SK-N-SH (cell line): ENCODE data around the gene OR12D3. TPM values are rescaled to one million over a fixed set of nuclear protein-coding genes. Genes with fewer than 3 reads are reported as not detected.

Experiments used
- CTCF ChIA-PET: fragments of 300-600, 350-600 bp; formaldehyde crosslinking; extraction: SDS; loops from one replicate; lab custom pipeline; 2021; lab: Yijun Ruan, JAX
- POLR2A ChIA-PET: fragments of 350-600 bp; sonication (Branson Sonifier 250); formaldehyde crosslinking; extraction: SDS; loops from one replicate; lab custom pipeline; 2020; ENCODE audit warnings: antibody characterized with exemption, inconsistent platforms; lab: Yijun Ruan, JAX
- DNase-seq: peaks from one replicate; pipeline ENCODE4 v3.0.0; 2012
- H2AFZ ChIP-seq: fragments of 200-600 bp; sonication (generic); 2 replicates; pipeline ENCODE4 v1.8.1; 2016; ENCODE audit warnings: antibody characterized with exemption, mild to moderate bottlenecking, low read depth
- H3F3A ChIP-seq: fragments of 200-600 bp; sonication (generic); replicated peaks from 2 replicates; pipeline ENCODE3; 2016; ENCODE audit warnings: antibody characterized with exemption, mild to moderate bottlenecking; ENCODE audit not compliant: insufficient read depth
- H3K27ac ChIP-seq, 2 experiments: fragments of 200-500 bp in 1 of 2; fragments of 200-600 bp in 1 of 2; sonication (Bioruptor generic) in 1 of 2; sonication (generic), shearing (Covaris generic) in 1 of 2; 2 replicates each; pipeline versions ENCODE4 v1.5.1 to v1.6.1; 2014 to 2016; ENCODE audit warnings: low read depth in 2 of 2, inconsistent platforms in 1 of 2, low read length in 1 of 2, mild to moderate bottlenecking in 1 of 2, mixed read lengths in 1 of 2
- H3K27me3 ChIP-seq: fragments of 200-600 bp; sonication (generic), shearing (Covaris generic); 2 replicates; pipeline ENCODE4 v1.6.1; 2016; ENCODE audit warnings: mixed run types; ENCODE audit not compliant: insufficient read depth
- H3K36me3 ChIP-seq, 2 experiments: fragments of 200-500 bp in 1 of 2; fragments of 200-600 bp in 1 of 2; sonication (Bioruptor generic) in 1 of 2; sonication (generic) in 1 of 2; replicated peaks in 1 of 2; 2 replicates each; pipeline versions ENCODE3 to v1.5.1; 2014 to 2016; ENCODE audit warnings: low read length in 1 of 2, mild to moderate bottlenecking in 1 of 2; ENCODE audit not compliant: insufficient read depth in 2 of 2, control insufficient read depth in 1 of 2
- H3K4me1 ChIP-seq, 2 experiments: fragments of 200-500 bp in 1 of 2; fragments of 200-600 bp in 1 of 2; sonication (Bioruptor generic) in 1 of 2; sonication (generic), shearing (Covaris generic) in 1 of 2; 2 replicates each; pipeline versions ENCODE4 v1.5.1 to v1.6.1; 2014 to 2016; ENCODE audit warnings: low read depth in 1 of 2, low read length in 1 of 2, mixed run types in 1 of 2; ENCODE audit not compliant: insufficient read depth in 2 of 2, control insufficient read depth in 1 of 2
- H3K4me2 ChIP-seq: fragments of 200-600 bp; sonication (generic), shearing (Covaris generic); 2 replicates; pipeline ENCODE4 v1.6.1; 2017; ENCODE audit warnings: mixed run types
- H3K4me3 ChIP-seq, 2 experiments: fragments of 200-500 bp in 1 of 2; fragments of 200-600 bp in 1 of 2; sonication (Bioruptor generic) in 1 of 2; sonication (generic), shearing (Covaris generic) in 1 of 2; 2 replicates each; pipeline versions ENCODE4 v1.5.1 to v1.8.1; 2014 to 2016; ENCODE audit warnings: low read depth in 2 of 2, inconsistent platforms in 1 of 2, low read length in 1 of 2, mild to moderate bottlenecking in 1 of 2, mixed read lengths in 1 of 2, moderate library complexity in 1 of 2
- H3K79me2 ChIP-seq: fragments of 200-600 bp; sonication (generic); 2 replicates; pipeline ENCODE4 v1.8.1; 2017; ENCODE audit warnings: mild to moderate bottlenecking; ENCODE audit not compliant: insufficient read depth
- H3K9ac ChIP-seq: fragments of 200-600 bp; sonication (generic); 2 replicates; pipeline ENCODE4 v1.6.1; 2017; ENCODE audit warnings: mixed run types
- H3K9me2 ChIP-seq: fragments of 200-600 bp; sonication (generic); 2 replicates; pipeline ENCODE4 v1.6.1; 2017; ENCODE audit warnings: mixed run types
- H3K9me3 ChIP-seq: fragments of 200-600 bp; sonication (generic); 2 replicates; pipeline ENCODE4 v1.6.1; 2017; ENCODE audit warnings: mixed run types, mild to moderate bottlenecking, moderate library complexity
- H4K20me1 ChIP-seq: fragments of 200-600 bp; sonication (generic); 2 replicates; pipeline ENCODE4 v1.6.1; 2017; ENCODE audit warnings: mild to moderate bottlenecking, mixed run types; ENCODE audit not compliant: insufficient read depth
- EP300 ChIP-seq, 2 experiments: IDR thresholded peaks; 2 replicates each; pipeline versions ENCODE4 v1.4.0 to v1.6.1; 2012; ENCODE audit warnings: borderline replicate concordance in 1 of 2, low read depth in 1 of 2, low read length in 1 of 2
- FOXM1 ChIP-seq: IDR thresholded peaks from 2 replicates; pipeline ENCODE4 v1.4.0; 2012; ENCODE audit warnings: low read depth, mild to moderate bottlenecking
- JUND ChIP-seq: IDR thresholded peaks from 2 replicates; pipeline ENCODE4 v1.4.0; 2012
- MAX ChIP-seq: IDR thresholded peaks from 2 replicates; pipeline ENCODE4 v1.4.0; 2012; ENCODE audit warnings: low read depth
- MEF2A ChIP-seq: IDR thresholded peaks from 2 replicates; pipeline ENCODE4 v1.4.0; 2012; ENCODE audit warnings: low read depth, borderline replicate concordance
- MXI1 ChIP-seq: IDR thresholded peaks from 2 replicates; pipeline ENCODE4 v1.6.1; 2012; ENCODE audit warnings: mild to moderate bottlenecking, low read depth, low read length, improper control_type of control experiment
- NFIC ChIP-seq: IDR thresholded peaks from 2 replicates; pipeline ENCODE4 v1.4.0; 2012; ENCODE audit warnings: borderline replicate concordance
- NRF1 ChIP-seq: IDR thresholded peaks from 2 replicates; pipeline ENCODE4 v1.6.1; 2012; ENCODE audit warnings: low read depth, mild to moderate bottlenecking, low read length
- POLR2AphosphoS5 ChIP-seq: IDR thresholded peaks from 2 replicates; pipeline ENCODE4 v1.6.1; 2012; ENCODE audit warnings: low read depth, low read length
- RAD21 ChIP-seq: IDR thresholded peaks from 2 replicates; pipeline ENCODE4 v1.6.1; 2012; ENCODE audit warnings: mild to moderate bottlenecking, low read length
- RCOR1 ChIP-seq: fragments of 150-350 bp; IDR thresholded peaks from 2 replicates; pipeline ENCODE4 v1.6.1; 2017; ENCODE audit warnings: antibody characterized with exemption, low read length
- RXRA ChIP-seq: IDR thresholded peaks from 2 replicates; pipeline ENCODE4 v1.4.0; 2012; ENCODE audit warnings: low read depth, mild to moderate bottlenecking, borderline replicate concordance
- SIN3A ChIP-seq: IDR thresholded peaks from 2 replicates; pipeline ENCODE4 v1.6.1; 2012; ENCODE audit warnings: low read depth, mild to moderate bottlenecking, low read length, moderate library complexity, borderline replicate concordance
- TEAD4 ChIP-seq: IDR thresholded peaks from 2 replicates; pipeline ENCODE4 v1.4.0; 2012; ENCODE audit warnings: mild to moderate bottlenecking, borderline replicate concordance; ENCODE audit not compliant: insufficient read depth
- YY1 ChIP-seq: IDR thresholded peaks from 2 replicates; pipeline ENCODE4 v1.4.0; 2012; ENCODE audit warnings: low read depth, mild to moderate bottlenecking
- WGBS: methylation state at CpG from one replicate; pipeline ENCODE4 v1.1.6; 2017; ENCODE audit warnings: low lambda C conversion rate; 5-methylcytosine and 5-hydroxymethylcytosine counted together
- polyA plus RNA-seq, 3 experiments: library from polyadenylated mRNA; depleted of rRNA; stranded (reverse); fragments of >200 nt; gene quantifications; 2 replicates each; pipeline ENCODE4 v1.2.3, GENCODE V29; 2012
- TF ChIP-seq, protein P1 (sequence below): IDR thresholded peaks from 2 replicates; pipeline ENCODE4 v1.4.0; 2012; ENCODE audit warnings: low read depth, borderline replicate concordance
- TF ChIP-seq, protein P2 (sequence below): IDR thresholded peaks from 2 replicates; pipeline ENCODE4; 2012
- TF ChIP-seq, protein P3 (sequence below): IDR thresholded peaks from 2 replicates; pipeline ENCODE4 v1.4.0; 2012; ENCODE audit warnings: low read depth, borderline replicate concordance

Gene OR12D3
- not detected in 2 replicates for polyA plus RNA-seq (2012; rRNA removed)
- not detected in 2 replicates for polyA plus RNA-seq (2012; cell fraction: cytosol; rRNA removed)
- not detected in 2 replicates for polyA plus RNA-seq (2012; cell fraction: nucleus; rRNA removed)

GRCh38 chr6:29375191-29375590, at the start of gene OR12D3:
Gene OR12D3, minus strand, starts transcription at chr6:29375291. Its CDS starts 4 bp downstream, at chr6:29375287.
- peaks cover 32% of the 10 kb centered on the region; the same call in 1 of the 2 replicates for H3K27me3 ChIP-seq
- no peaks in the 10 kb centered on the region; the same call in 1 of the 2 replicates for H3K9me3 ChIP-seq
- H3K27ac ChIP-seq = no peak within 1 kb of the TSS
- TF ChIP-seq RXRA (no peak), TEAD4 (no peak), EP300 (IDR thresholded peaks at IDR 0.05; ENCODE audit: borderline replicate concordance in 1 of 2, low read depth in 1 of 2, low read length in 1 of 2) (no peak), NFIC (no peak), SIN3A (no peak), RCOR1 (no peak), MAX (no peak), MEF2A (no peak), YY1 (no peak), NRF1 (no peak), MXI1 (no peak), JUND (no peak), FOXM1 (no peak), RAD21 (no peak), POLR2AphosphoS5 (no peak)
- TF ChIP-seq, protein P1, sequence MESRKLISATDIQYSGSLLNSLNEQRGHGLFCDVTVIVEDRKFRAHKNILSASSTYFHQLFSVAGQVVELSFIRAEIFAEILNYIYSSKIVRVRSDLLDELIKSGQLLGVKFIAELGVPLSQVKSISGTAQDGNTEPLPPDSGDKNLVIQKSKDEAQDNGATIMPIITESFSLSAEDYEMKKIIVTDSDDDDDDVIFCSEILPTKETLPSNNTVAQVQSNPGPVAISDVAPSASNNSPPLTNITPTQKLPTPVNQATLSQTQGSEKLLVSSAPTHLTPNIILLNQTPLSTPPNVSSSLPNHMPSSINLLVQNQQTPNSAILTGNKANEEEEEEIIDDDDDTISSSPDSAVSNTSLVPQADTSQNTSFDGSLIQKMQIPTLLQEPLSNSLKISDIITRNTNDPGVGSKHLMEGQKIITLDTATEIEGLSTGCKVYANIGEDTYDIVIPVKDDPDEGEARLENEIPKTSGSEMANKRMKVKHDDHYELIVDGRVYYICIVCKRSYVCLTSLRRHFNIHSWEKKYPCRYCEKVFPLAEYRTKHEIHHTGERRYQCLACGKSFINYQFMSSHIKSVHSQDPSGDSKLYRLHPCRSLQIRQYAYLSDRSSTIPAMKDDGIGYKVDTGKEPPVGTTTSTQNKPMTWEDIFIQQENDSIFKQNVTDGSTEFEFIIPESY = no peak
- TF ChIP-seq, protein P2, sequence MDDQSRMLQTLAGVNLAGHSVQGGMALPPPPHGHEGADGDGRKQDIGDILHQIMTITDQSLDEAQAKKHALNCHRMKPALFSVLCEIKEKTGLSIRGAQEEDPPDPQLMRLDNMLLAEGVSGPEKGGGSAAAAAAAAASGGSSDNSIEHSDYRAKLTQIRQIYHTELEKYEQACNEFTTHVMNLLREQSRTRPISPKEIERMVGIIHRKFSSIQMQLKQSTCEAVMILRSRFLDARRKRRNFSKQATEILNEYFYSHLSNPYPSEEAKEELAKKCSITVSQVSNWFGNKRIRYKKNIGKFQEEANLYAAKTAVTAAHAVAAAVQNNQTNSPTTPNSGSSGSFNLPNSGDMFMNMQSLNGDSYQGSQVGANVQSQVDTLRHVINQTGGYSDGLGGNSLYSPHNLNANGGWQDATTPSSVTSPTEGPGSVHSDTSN = no peak
- TF ChIP-seq, protein P3, sequence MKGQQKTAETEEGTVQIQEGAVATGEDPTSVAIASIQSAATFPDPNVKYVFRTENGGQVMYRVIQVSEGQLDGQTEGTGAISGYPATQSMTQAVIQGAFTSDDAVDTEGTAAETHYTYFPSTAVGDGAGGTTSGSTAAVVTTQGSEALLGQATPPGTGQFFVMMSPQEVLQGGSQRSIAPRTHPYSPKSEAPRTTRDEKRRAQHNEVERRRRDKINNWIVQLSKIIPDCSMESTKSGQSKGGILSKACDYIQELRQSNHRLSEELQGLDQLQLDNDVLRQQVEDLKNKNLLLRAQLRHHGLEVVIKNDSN = no peak
- H2AFZ ChIP-seq = no peak within 1 kb of the TSS
- no peak within 1 kb of the TSS for H3K4me3 ChIP-seq
- H3K4me2 ChIP-seq = no peak within 1 kb of the TSS
- ChIA-PET CTCF (no interaction called here), POLR2A (no interaction called here)
- H3K9me2 ChIP-seq = no peaks in the 10 kb centered on the region
- H3K4me1 ChIP-seq = no peaks in the 10 kb centered on the region
- H3K9ac ChIP-seq = no peak within 1 kb of the TSS
- no peaks in the 10 kb centered on the region for H3F3A ChIP-seq
- H3K36me3 ChIP-seq = no peaks in the 10 kb centered on the region
- no peaks in the 10 kb centered on the region for H3K79me2 ChIP-seq
- 3% methylated on average over 1 of the region's 1 CpG for WGBS
- DNase-seq = no peak
- H4K20me1 ChIP-seq = no peaks in the 10 kb centered on the region
